ENCODE data around the gene BLTP3B.
"Not testable (repeated sequence)": the region's sequence is repeated elsewhere in the genome, so short reads cannot be mapped to it uniquely, and the experiment has no call there.

The BLTP3B gene

DNA sequence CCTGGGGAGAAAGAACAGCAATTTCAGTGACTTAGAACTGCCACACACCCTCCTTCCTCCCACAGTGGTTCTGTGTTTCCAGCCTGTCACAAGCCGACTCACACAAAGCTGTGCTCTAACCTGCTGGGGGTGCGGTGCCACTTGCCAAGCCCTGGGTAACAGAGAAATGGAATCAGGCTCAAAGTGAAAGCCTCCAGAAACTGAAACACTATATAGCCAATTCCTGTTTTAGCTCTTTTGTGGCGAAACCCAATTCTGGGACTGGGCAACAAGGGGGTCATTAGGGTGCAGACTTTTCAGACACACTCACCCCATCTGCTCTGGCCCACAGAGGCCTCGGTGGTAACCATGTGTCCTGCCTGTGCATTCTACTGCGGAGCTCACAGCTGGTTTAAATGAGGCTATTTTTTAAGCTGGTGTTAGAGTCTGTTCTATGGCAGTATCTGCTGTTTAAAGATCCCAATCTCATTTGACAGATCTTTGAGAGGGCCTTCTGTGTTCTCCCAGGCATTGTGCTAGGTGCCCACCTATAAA, 42.8 kb upstream of the BLTP3B start:
- Histone ChIP-seq H3K4me3 (ENCODE audit: low read depth, low read length, poor library complexity, severe bottlenecking) (no peak overlapping the region), H3K9ac (ENCODE audit: low read length) (peak overlapping the region; percentile 8; the same call in 1 of the 2 replicates), H3K36me3 (ENCODE audit: insufficient read depth, low read length) (peaks cover 18% of the 10 kb centered on the region), H3K4me2 (ENCODE audit: low read length) (peak overlapping the region; percentile 29; the same call in 1 of the 2 replicates), H3K27me3 (ENCODE audit: insufficient read depth, low read length) (no peaks in the 10 kb centered on the region), H3K27ac (ENCODE audit: low read depth, low read length, poor library complexity, severe bottlenecking) (no peak overlapping the region), H3K9me3 (ENCODE audit: low read length) (no peaks in the 10 kb centered on the region), H3K9me2 (ENCODE audit: low read depth, low read length) (no peaks in the 10 kb centered on the region), H3F3A (ENCODE audit: insufficient read depth, low read length) (no peaks in the 10 kb centered on the region), H4K20me1 (ENCODE audit: insufficient read depth, low read length) (no peaks in the 10 kb centered on the region), H3K79me2 (ENCODE audit: insufficient read depth, low read length) (no peaks in the 10 kb centered on the region), H3K4me1 (ENCODE audit: insufficient read depth, low read length, severe bottlenecking) (peaks cover 13% of the 10 kb centered on the region), H2AFZ (ENCODE audit: low read length) (no peak overlapping the region)
- TF ChIP-seq, protein P1, sequence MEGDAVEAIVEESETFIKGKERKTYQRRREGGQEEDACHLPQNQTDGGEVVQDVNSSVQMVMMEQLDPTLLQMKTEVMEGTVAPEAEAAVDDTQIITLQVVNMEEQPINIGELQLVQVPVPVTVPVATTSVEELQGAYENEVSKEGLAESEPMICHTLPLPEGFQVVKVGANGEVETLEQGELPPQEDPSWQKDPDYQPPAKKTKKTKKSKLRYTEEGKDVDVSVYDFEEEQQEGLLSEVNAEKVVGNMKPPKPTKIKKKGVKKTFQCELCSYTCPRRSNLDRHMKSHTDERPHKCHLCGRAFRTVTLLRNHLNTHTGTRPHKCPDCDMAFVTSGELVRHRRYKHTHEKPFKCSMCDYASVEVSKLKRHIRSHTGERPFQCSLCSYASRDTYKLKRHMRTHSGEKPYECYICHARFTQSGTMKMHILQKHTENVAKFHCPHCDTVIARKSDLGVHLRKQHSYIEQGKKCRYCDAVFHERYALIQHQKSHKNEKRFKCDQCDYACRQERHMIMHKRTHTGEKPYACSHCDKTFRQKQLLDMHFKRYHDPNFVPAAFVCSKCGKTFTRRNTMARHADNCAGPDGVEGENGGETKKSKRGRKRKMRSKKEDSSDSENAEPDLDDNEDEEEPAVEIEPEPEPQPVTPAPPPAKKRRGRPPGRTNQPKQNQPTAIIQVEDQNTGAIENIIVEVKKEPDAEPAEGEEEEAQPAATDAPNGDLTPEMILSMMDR (IDR thresholded peaks at IDR 0.05; ENCODE audit: low read length) = no peak
- TF ChIP-seq EZH2 (IDR thresholded peaks at IDR 0.05; ENCODE audit: borderline replicate concordance, low read length) = no peak

DNA sequence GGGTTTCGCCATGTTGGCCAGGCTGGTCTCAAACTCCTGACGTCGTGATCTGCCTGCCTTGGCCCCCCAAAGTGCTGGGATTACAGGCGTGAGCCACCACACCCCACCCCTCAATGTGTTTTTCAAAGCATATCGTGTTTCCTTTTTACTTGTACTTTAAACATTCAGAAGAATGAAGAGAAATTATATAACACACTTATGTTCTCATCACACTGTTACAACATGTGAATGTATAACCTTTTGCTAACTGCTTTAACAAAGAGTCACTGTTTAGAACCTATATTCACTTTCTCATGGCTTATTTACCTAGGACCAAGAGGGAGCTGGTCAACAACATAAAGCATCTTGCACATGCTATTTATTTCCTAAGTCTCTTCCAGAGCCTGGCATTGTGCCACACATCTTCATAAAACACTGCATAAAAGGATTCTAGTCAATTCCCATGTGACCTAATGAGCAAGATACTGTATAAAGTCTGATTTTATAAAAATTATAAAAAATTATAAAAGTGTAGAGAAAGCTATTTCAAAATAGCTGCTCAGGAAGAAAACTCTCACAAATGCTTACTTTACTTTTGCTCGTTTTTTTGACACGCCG, 42.0 kb upstream of the BLTP3B start:
- no peaks in the 10 kb centered on the region for H3K9me3 ChIP-seq (ENCODE audit: low read length)
- peaks cover 13% of the 10 kb centered on the region for H3K4me1 ChIP-seq (ENCODE audit: insufficient read depth, low read length, severe bottlenecking)
- TF ChIP-seq, protein P1 (IDR thresholded peaks at IDR 0.05; ENCODE audit: low read length) = no peak
- no peaks in the 10 kb centered on the region for H3K79me2 ChIP-seq (ENCODE audit: insufficient read depth, low read length)
- H3K9me2 ChIP-seq (ENCODE audit: low read depth, low read length) = no peaks in the 10 kb centered on the region
- H3K27ac ChIP-seq (ENCODE audit: low read depth, low read length, poor library complexity, severe bottlenecking) = no peak overlapping the region
- H4K20me1 ChIP-seq (ENCODE audit: insufficient read depth, low read length) = no peaks in the 10 kb centered on the region
- H3K9ac ChIP-seq (ENCODE audit: low read length) = no peak overlapping the region
- H2AFZ ChIP-seq (ENCODE audit: low read length) = no peak overlapping the region
- H3F3A ChIP-seq (ENCODE audit: insufficient read depth, low read length) = no peaks in the 10 kb centered on the region
- H3K4me3 ChIP-seq (ENCODE audit: low read depth, low read length, poor library complexity, severe bottlenecking) = no peak overlapping the region
- no peaks in the 10 kb centered on the region for H3K27me3 ChIP-seq (ENCODE audit: insufficient read depth, low read length)
- peaks cover 17% of the 10 kb centered on the region for H3K36me3 ChIP-seq (ENCODE audit: insufficient read depth, low read length)
- peak overlapping the region; percentile 29; the same call in 1 of the 2 replicates for H3K4me2 ChIP-seq (ENCODE audit: low read length)

DNA sequence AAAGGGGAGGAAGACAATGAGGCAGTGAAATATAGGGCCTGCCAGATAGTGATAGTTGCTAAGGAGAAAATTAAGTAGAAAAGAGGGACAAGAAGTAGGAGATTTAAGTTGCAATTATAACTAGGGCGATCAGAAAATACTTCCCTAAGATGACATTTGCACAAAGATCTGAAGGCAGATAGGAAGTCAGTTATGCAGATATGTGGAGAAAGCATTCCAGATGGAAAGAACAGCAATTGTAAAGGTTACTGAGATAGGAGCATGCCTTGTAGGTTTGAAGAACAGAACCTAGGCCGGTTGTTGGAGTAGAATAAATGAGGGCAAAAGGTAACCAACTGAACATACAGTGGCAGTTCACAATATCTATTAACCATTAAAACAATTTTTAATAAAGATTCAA, 36.6 kb upstream of the BLTP3B start:
- Histone ChIP-seq H3K4me1 (ENCODE audit: insufficient read depth, low read length, severe bottlenecking) (peaks cover 3% of the 10 kb centered on the region), H3K79me2 (ENCODE audit: insufficient read depth, low read length) (no peaks in the 10 kb centered on the region), H4K20me1 (ENCODE audit: insufficient read depth, low read length) (no peaks in the 10 kb centered on the region), H3K9me2 (ENCODE audit: low read depth, low read length) (no peaks in the 10 kb centered on the region), H3K9me3 (ENCODE audit: low read length) (no peaks in the 10 kb centered on the region), H3K27me3 (ENCODE audit: insufficient read depth, low read length) (no peaks in the 10 kb centered on the region), H3K27ac (ENCODE audit: low read depth, low read length, poor library complexity, severe bottlenecking) (no peak overlapping the region), H3F3A (ENCODE audit: insufficient read depth, low read length) (no peaks in the 10 kb centered on the region), H3K4me3 (ENCODE audit: low read depth, low read length, poor library complexity, severe bottlenecking) (no peak overlapping the region), H2AFZ (ENCODE audit: low read length) (no peak overlapping the region), H3K36me3 (ENCODE audit: insufficient read depth, low read length) (peaks cover 23% of the 10 kb centered on the region), H3K9ac (ENCODE audit: low read length) (no peak overlapping the region), H3K4me2 (ENCODE audit: low read length) (no peak overlapping the region)
- TF ChIP-seq EZH2 (IDR thresholded peaks at IDR 0.05; ENCODE audit: borderline replicate concordance, low read length) = no peak
- TF ChIP-seq, protein P1 (IDR thresholded peaks at IDR 0.05; ENCODE audit: low read length) = no peak

DNA sequence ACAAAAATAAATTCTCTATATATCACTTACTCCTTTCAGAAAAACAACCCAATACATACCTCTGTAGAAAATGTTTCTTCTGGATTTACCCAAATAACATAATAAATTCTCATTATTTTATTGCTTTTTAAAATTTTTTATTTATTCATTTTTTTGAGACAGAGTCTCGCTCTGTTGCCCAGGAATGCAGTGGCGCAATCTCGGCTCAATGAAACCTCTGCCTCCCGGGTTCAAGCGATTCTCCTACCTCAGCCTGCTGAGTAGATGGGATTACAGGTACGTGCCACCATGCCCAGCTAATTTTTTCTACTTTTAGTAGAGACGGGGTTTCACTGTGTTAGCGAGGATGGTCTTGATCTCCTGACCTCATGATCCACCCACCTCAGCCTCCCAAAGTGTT, 33.8 kb upstream of the BLTP3B start:
- H3K9me3 ChIP-seq (ENCODE audit: low read length); H3K79me2 ChIP-seq (ENCODE audit: insufficient read depth, low read length); H3K9me2 ChIP-seq (ENCODE audit: low read depth, low read length); H3K4me3 ChIP-seq (ENCODE audit: low read depth, low read length, poor library complexity, severe bottlenecking); H3K9ac ChIP-seq (ENCODE audit: low read length); H4K20me1 ChIP-seq (ENCODE audit: insufficient read depth, low read length); H3K4me2 ChIP-seq (ENCODE audit: low read length); H3K27me3 ChIP-seq (ENCODE audit: insufficient read depth, low read length); H3K27ac ChIP-seq (ENCODE audit: low read depth, low read length, poor library complexity, severe bottlenecking); H3F3A ChIP-seq (ENCODE audit: insufficient read depth, low read length); H3K4me1 ChIP-seq (ENCODE audit: insufficient read depth, low read length, severe bottlenecking); H2AFZ ChIP-seq (ENCODE audit: low read length): not testable (repeated sequence)
- H3K36me3 ChIP-seq (ENCODE audit: insufficient read depth, low read length) = peaks cover 23% of the 10 kb centered on the region
